ENCODE data around the gene ITIH3. TPM values are rescaled to one million over a fixed set of nuclear protein-coding genes. Genes with fewer than 3 reads are reported as not detected.

Gene ITIH3
- total RNA-seq, 1 experiment from 2014 or later, result 4.0 TPM

Other genes with a start within 250 kb of the ITIH3 start
- gene PBRM1, start 108.9 kb upstream of the ITIH3 start, total RNA-seq (2014; rRNA removed; shearing (Covaris generic)), result 39.3 and 39.6 TPM in 2 replicates
- 92.6 and 134 TPM in 2 replicates for gene GNL3, start 108.8 kb upstream of the ITIH3 start, total RNA-seq (2014; rRNA removed; shearing (Covaris generic))
- 50.3 and 59.4 TPM in 2 replicates for gene GLT8D1, start 89.0 kb upstream of the ITIH3 start, total RNA-seq (2014; rRNA removed; shearing (Covaris generic))
- gene SPCS1, start 88.7 kb upstream of the ITIH3 start, total RNA-seq (2014; rRNA removed; shearing (Covaris generic)), result 94.7 and 111 TPM in 2 replicates
- 8.3 and 12.6 TPM in 2 replicates for gene NEK4, start 23.9 kb upstream of the ITIH3 start, total RNA-seq (2014; rRNA removed; shearing (Covaris generic))
- gene ITIH1, start 17.2 kb upstream of the ITIH3 start, total RNA-seq (2014; rRNA removed; shearing (Covaris generic)), result not detected in 2 replicates
- gene ITIH4, start 35.9 kb downstream of the ITIH3 start, total RNA-seq (2014; rRNA removed; shearing (Covaris generic)), result not detected in 2 replicates
- gene MUSTN1, start 40.2 kb downstream of the ITIH3 start, total RNA-seq (2014; rRNA removed; shearing (Covaris generic)), result not detected in 2 replicates
- gene STIMATE, start 102.8 kb downstream of the ITIH3 start, total RNA-seq (2014; rRNA removed; shearing (Covaris generic)), result 14.5 and 14.8 TPM in 2 replicates